GM12875 (cell line): Measurements from ENCODE around the gene A2M.

ENCODE experiments used
- H3K4me3 ChIP-seq: one replicate; pipeline ENCODE4 v1.5.1; 2011; ENCODE audit warnings: low read depth, low read length, control low read depth
- TF ChIP-seq, protein P1 (sequence below): IDR thresholded peaks from 2 replicates; pipeline ENCODE4 v1.5.1; 2011; ENCODE audit warnings: low read depth, mild to moderate bottlenecking, control low read depth, inconsistent platforms, low read length, moderate library complexity, borderline replicate concordance; ENCODE audit not compliant: insufficient read depth

Gene A2M

GRCh38 chr12:9051158-9051550, 64.6 kb downstream of the A2M start:
- H3K4me3 ChIP-seq, result no peak overlapping the region
- TF ChIP-seq, protein P1, sequence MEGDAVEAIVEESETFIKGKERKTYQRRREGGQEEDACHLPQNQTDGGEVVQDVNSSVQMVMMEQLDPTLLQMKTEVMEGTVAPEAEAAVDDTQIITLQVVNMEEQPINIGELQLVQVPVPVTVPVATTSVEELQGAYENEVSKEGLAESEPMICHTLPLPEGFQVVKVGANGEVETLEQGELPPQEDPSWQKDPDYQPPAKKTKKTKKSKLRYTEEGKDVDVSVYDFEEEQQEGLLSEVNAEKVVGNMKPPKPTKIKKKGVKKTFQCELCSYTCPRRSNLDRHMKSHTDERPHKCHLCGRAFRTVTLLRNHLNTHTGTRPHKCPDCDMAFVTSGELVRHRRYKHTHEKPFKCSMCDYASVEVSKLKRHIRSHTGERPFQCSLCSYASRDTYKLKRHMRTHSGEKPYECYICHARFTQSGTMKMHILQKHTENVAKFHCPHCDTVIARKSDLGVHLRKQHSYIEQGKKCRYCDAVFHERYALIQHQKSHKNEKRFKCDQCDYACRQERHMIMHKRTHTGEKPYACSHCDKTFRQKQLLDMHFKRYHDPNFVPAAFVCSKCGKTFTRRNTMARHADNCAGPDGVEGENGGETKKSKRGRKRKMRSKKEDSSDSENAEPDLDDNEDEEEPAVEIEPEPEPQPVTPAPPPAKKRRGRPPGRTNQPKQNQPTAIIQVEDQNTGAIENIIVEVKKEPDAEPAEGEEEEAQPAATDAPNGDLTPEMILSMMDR, result no peak

DNA sequence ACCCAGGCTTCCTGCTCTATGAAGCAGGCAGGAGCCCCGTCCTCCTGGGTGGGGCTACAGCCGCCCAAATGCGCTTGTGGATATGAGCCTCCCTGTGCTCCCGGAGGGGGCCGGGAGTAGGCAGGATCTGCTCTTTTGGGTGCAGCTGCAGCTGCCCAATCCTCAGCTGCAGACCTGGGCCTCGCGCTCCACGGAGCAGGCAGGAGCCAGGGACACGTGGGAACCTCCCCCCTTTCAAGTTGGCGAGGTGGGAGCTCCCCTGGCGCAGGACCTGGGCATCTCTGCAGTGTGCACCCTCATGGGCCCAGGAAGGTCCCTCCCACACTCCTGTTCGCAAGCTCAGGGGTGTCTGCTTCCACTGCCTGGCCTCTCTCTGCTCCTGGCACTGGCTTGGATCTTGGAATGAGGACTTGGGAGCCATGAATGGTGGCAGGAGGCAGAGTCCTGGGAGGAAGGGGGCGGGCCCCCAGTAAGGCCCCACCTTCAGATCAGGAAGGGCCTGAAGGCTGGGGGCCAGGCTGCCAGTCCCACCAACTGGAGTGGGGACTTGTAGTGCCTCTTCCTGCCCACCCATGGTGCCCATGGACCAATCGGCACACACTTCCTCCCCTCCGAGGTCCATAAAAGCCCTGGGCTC, 65.1 kb downstream of the A2M start:
- TF ChIP-seq, protein P1, result no peak
- no peak overlapping the region for H3K4me3 ChIP-seq

DNA sequence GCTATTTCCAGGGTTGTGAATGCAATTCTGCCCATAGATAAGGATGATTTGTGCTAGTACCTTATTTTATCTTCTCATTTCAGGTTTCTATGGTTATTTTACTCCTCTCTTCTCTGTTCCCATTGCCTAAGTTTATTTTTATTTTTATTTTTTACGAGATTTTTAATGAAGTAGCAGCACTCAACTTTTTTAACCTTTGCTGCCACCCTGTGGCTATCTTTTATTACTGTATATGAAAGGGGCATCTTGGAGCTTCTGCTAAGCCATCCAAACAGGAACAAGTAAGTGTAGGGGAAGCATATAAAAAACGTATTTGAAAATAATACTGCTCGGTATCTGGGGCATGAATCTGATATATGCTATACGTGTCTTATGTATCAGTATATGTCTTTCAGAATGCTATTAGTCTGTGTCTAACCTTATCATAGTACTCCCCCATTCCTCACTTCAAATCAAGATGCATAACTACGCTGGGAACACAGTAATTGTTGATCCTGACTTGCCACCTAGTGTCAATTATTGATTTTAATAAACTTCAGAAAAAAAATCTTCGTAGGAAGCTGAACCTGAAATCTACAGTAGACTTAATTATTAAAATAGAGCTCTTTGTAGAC, 66.1 kb downstream of the A2M start:
- TF ChIP-seq, protein P1, result peak; percentile 18; the same call in 1 of the 2 replicates

GRCh38 chr12:9048930-9049329, 66.8 kb downstream of the A2M start:
- no peak overlapping the region for H3K4me3 ChIP-seq
- TF ChIP-seq, protein P1, result no peak

More for the DNA sequence above, 66.1 kb downstream of the A2M start:
- H3K4me3 ChIP-seq, result no peak overlapping the region

DNA sequence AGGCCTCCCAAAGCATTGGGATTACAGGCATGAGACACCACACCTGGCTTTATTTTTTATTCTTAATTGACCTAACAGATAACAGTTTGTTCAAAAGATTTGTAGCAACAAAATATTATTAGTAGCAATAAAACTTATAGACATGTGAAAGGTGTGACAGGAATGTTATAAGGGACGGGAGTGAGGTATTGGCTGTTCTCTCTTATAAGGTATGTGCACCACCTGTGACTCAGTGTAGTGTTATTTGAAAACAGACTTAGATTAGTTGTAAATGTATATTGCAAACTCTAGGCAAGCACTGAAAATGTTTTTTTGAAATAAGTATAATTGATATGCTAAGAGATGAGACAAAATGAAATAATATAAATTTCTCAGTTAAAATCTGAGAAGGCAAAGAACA, 68.6 kb downstream of the A2M start:
- no peak overlapping the region for H3K4me3 ChIP-seq
- TF ChIP-seq, protein P1, result no peak

DNA sequence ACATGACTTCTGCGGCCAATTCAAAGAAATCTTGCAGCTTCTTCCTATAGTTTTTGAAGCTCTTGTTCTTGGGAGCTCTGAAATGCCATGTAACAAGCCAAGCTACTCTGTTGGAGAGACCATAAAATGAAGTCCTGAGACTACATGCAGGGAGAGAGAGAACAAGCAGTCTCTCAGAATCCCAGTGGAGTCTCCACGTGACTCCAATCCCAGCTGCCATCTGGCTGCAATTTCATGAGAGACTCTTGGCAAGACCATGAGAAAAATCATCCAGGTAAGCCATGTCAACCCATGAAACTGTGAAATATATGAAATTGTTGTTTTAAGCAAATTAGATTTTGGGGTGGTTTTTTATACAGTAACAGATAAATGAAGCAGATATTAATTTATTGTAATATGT, 72.0 kb downstream of the A2M start:
- TF ChIP-seq, protein P1, result no peak
- H3K4me3 ChIP-seq, result no peak overlapping the region

GRCh38 chr12:9041321-9041720, 74.4 kb downstream of the A2M start:
- no peak overlapping the region for H3K4me3 ChIP-seq
- TF ChIP-seq, protein P1, result no peak
